ENCODE measurements around the gene ACADM. TPM values are rescaled to one million over a fixed set of nuclear protein-coding genes. Genes with fewer than 3 reads are reported as not detected.
"Not testable (repeated sequence)": the region's sequence is repeated elsewhere in the genome, so short reads cannot be mapped to it uniquely, and the experiment has no call there.

The ACADM gene
- total RNA-seq, 1 experiment from 2014 or later = 48.7 TPM

GRCh38 chr1:75677443-75677842, 47.1 kb upstream of the ACADM start:
- Histone ChIP-seq H2AFZ (ENCODE audit: low read depth, low read length, poor library complexity, severe bottlenecking) (no peak overlapping the region), H3K4me3 (replicated peaks in 1 of 2; ENCODE audit: low read depth in 1 of 2, low read length in 2 of 2) (no peak overlapping the region), H3K79me2 (ENCODE audit: insufficient read depth, low read length) (no peaks in the 10 kb centered on the region), H3K27me3 (ENCODE audit: insufficient read depth, low read length) (no peaks in the 10 kb centered on the region), H3K36me3 (ENCODE audit: control insufficient read depth in 1 of 2, insufficient read depth in 2 of 2, low read length in 2 of 2) (no peaks in the 10 kb centered on the region), H3K9ac (ENCODE audit: low read length) (no peak overlapping the region), H3K27ac (ENCODE audit: low read depth, low read length) (no peak overlapping the region), H3K4me2 (ENCODE audit: low read length) (no peak overlapping the region), H3K4me1 (ENCODE audit: control insufficient read depth in 1 of 2, insufficient read depth in 2 of 2, low read length in 2 of 2) (peaks cover 6 to 11% of the 10 kb centered on the region in 2 experiments), H4K20me1 (ENCODE audit: insufficient read depth) (no peaks in the 10 kb centered on the region), H3K9me2 (ENCODE audit: insufficient read depth) (no peaks in the 10 kb centered on the region), H3K9me3 (ENCODE audit: control insufficient read depth in 1 of 2, insufficient read depth in 1 of 2, low read depth in 1 of 2, low read length in 2 of 2) (no peaks in the 10 kb centered on the region)
- CTCF ChIA-PET = no interaction called here
- no TSS peak for BruUV-seq (replicated peaks)
- TF ChIP-seq ELF1 (IDR thresholded peaks at IDR 0.05; ENCODE audit: borderline replicate concordance, low read depth) (no peak), EZH2 (IDR thresholded peaks at IDR 0.05) (no peak), EZH2phosphoT487 (IDR thresholded peaks at IDR 0.05; ENCODE audit: borderline replicate concordance) (no peak), ZNF274 (IDR thresholded peaks at IDR 0.05; ENCODE audit: low read depth, low read length) (no peak), SRF (IDR thresholded peaks at IDR 0.05; ENCODE audit: low read depth) (no peak), CEBPB (IDR thresholded peaks at IDR 0.05; ENCODE audit: low read depth) (no peak), POLR2AphosphoS5 (IDR thresholded peaks at IDR 0.05; ENCODE audit: low read depth, low read length) (no peak), EGR1 (IDR thresholded peaks at IDR 0.05; ENCODE audit: low read depth) (no peak), FOSL1 (IDR thresholded peaks at IDR 0.05; ENCODE audit: low read depth) (no peak), RAD21 (IDR thresholded peaks at IDR 0.05; ENCODE audit: low read depth) (no peak), REST (IDR thresholded peaks at IDR 0.05; ENCODE audit: low read depth) (no peak), TCF7L2 (IDR thresholded peaks at IDR 0.05; ENCODE audit: borderline replicate concordance, extremely low read depth, insufficient read depth, insufficient read length) (no peak), YY1 (IDR thresholded peaks at IDR 0.05; ENCODE audit: extremely low read depth, insufficient replicate concordance, low read depth, low read length) (no peak), JUND (IDR thresholded peaks at IDR 0.05) (no peak), SP1 (IDR thresholded peaks at IDR 0.05; ENCODE audit: low read depth) (no peak)
- TF ChIP-seq, protein P1, sequence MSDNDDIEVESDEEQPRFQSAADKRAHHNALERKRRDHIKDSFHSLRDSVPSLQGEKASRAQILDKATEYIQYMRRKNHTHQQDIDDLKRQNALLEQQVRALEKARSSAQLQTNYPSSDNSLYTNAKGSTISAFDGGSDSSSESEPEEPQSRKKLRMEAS (IDR thresholded peaks at IDR 0.05) = no peak
- TF ChIP-seq, protein P2, sequence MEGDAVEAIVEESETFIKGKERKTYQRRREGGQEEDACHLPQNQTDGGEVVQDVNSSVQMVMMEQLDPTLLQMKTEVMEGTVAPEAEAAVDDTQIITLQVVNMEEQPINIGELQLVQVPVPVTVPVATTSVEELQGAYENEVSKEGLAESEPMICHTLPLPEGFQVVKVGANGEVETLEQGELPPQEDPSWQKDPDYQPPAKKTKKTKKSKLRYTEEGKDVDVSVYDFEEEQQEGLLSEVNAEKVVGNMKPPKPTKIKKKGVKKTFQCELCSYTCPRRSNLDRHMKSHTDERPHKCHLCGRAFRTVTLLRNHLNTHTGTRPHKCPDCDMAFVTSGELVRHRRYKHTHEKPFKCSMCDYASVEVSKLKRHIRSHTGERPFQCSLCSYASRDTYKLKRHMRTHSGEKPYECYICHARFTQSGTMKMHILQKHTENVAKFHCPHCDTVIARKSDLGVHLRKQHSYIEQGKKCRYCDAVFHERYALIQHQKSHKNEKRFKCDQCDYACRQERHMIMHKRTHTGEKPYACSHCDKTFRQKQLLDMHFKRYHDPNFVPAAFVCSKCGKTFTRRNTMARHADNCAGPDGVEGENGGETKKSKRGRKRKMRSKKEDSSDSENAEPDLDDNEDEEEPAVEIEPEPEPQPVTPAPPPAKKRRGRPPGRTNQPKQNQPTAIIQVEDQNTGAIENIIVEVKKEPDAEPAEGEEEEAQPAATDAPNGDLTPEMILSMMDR (IDR thresholded peaks at IDR 0.05 in 2 of 3, conservative IDR thresholded peaks at IDR 0.05 in 1 of 3; ENCODE audit: borderline replicate concordance in 1 of 3, insufficient read depth in 1 of 3, low read depth in 2 of 3, low read length in 2 of 3) = no peak
- TF ChIP-seq, protein P3, sequence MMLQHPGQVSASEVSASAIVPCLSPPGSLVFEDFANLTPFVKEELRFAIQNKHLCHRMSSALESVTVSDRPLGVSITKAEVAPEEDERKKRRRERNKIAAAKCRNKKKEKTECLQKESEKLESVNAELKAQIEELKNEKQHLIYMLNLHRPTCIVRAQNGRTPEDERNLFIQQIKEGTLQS (IDR thresholded peaks at IDR 0.05) = no peak
- RAD21 ChIA-PET (ENCODE audit: low non-redundant PET in 1 of 2, low total read pairs in 2 of 2, uncharacterized antibody in 2 of 2, unreplicated experiment in 2 of 2) = no interaction called here
- no peak for DNase-seq (ENCODE audit: low read depth, low spot score)
- ATAC-seq = no peak
- intact Hi-C loops (cut with micrococcal nuclease) = no loop called here
- POLR2A ChIA-PET = no interaction called here

GRCh38 chr1:75677964-75678363, 46.5 kb upstream of the ACADM start:
- H2AFZ ChIP-seq (ENCODE audit: low read depth, low read length, poor library complexity, severe bottlenecking); H3K4me3 ChIP-seq (replicated peaks in 1 of 2; ENCODE audit: low read depth in 1 of 2, low read length in 2 of 2); H4K20me1 ChIP-seq (ENCODE audit: insufficient read depth); H3K4me1 ChIP-seq (ENCODE audit: control insufficient read depth in 1 of 2, insufficient read depth in 2 of 2, low read length in 2 of 2); DNase-seq (ENCODE audit: low read depth, low spot score); CTCF ChIA-PET; H3K79me2 ChIP-seq (ENCODE audit: insufficient read depth, low read length); H3K9me3 ChIP-seq (ENCODE audit: control insufficient read depth in 1 of 2, insufficient read depth in 1 of 2, low read depth in 1 of 2, low read length in 2 of 2); ATAC-seq; intact Hi-C loops (cut with micrococcal nuclease); H3K9ac ChIP-seq (ENCODE audit: low read length); RAD21 ChIA-PET (ENCODE audit: low non-redundant PET in 1 of 2, low total read pairs in 2 of 2, uncharacterized antibody in 2 of 2, unreplicated experiment in 2 of 2); H3K27ac ChIP-seq (ENCODE audit: low read depth, low read length); H3K4me2 ChIP-seq (ENCODE audit: low read length); H3K27me3 ChIP-seq (ENCODE audit: insufficient read depth, low read length); H3K36me3 ChIP-seq (ENCODE audit: control insufficient read depth in 1 of 2, insufficient read depth in 2 of 2, low read length in 2 of 2); BruUV-seq (replicated peaks); H3K9me2 ChIP-seq (ENCODE audit: insufficient read depth); POLR2A ChIA-PET: not testable (repeated sequence)

All from HCT116 (cell line).